ENCODE data around the gene PRRC2C. TPM values are rescaled to one million over a fixed set of nuclear protein-coding genes. Genes with fewer than 3 reads are reported as not detected.

The PRRC2C gene
- total RNA-seq, 6 experiments from 2014 or later: 125 to 144 (median 136) TPM

- Mint-ChIP-seq H3K4me1 (ENCODE audit: low read depth) (peaks cover 5% of the 10 kb centered on the region; the same call in 1 of the 2 replicates), H3K4me3 (no peak overlapping the region), H3K27me3 (ENCODE audit: insufficient read depth) (no peaks in the 10 kb centered on the region), H3K9me3 (no peaks in the 10 kb centered on the region), H3K27ac (no peak overlapping the region), H3K36me3 (ENCODE audit: low read depth) (peaks cover 28% of the 10 kb centered on the region)
- no peak for TF ChIP-seq CTCF (IDR thresholded peaks at IDR 0.05)
- no peak for DNase-seq
Observed at GRCh38 chr1:171570295-171570694, 85.0 kb downstream of the PRRC2C start.

GRCh38 chr1:171576144-171576543 lies 90.8 kb downstream of the PRRC2C start:
- Mint-ChIP-seq H3K27ac (peak overlapping the region; percentile 12; the same call in 1 of the 2 replicates), H3K4me1 (ENCODE audit: low read depth) (no peaks in the 10 kb centered on the region), H3K36me3 (ENCODE audit: low read depth) (peaks cover 41% of the 10 kb centered on the region), H3K9me3 (no peaks in the 10 kb centered on the region), H3K4me3 (no peak overlapping the region), H3K27me3 (ENCODE audit: insufficient read depth) (no peaks in the 10 kb centered on the region)
- TF ChIP-seq CTCF (IDR thresholded peaks at IDR 0.05): no peak
- DNase-seq: no peak

- peaks cover 45% of the 10 kb centered on the region for H3K36me3 Mint-ChIP-seq (ENCODE audit: low read depth)
- no peak for DNase-seq
- no peak overlapping the region for H3K4me3 Mint-ChIP-seq
- no peak overlapping the region for H3K27ac Mint-ChIP-seq
- H3K4me1 Mint-ChIP-seq (ENCODE audit: low read depth): peaks cover 7% of the 10 kb centered on the region
- H3K27me3 Mint-ChIP-seq (ENCODE audit: insufficient read depth): no peaks in the 10 kb centered on the region
- H3K9me3 Mint-ChIP-seq: no peaks in the 10 kb centered on the region
- TF ChIP-seq CTCF (IDR thresholded peaks at IDR 0.05): no peak
Observed at GRCh38 chr1:171581226-171581625, 95.9 kb downstream of the PRRC2C start.

GRCh38 chr1:171581766-171582165 lies 96.4 kb downstream of the PRRC2C start:
- H3K4me1 Mint-ChIP-seq (ENCODE audit: low read depth): peaks cover 7% of the 10 kb centered on the region
- H3K9me3 Mint-ChIP-seq: no peaks in the 10 kb centered on the region
- no peak for TF ChIP-seq CTCF (IDR thresholded peaks at IDR 0.05)
- H3K27me3 Mint-ChIP-seq (ENCODE audit: insufficient read depth): no peaks in the 10 kb centered on the region
- no peak overlapping the region for H3K27ac Mint-ChIP-seq
- H3K4me3 Mint-ChIP-seq: no peak overlapping the region
- no peak for DNase-seq
- H3K36me3 Mint-ChIP-seq (ENCODE audit: low read depth): peaks cover 42% of the 10 kb centered on the region

- Mint-ChIP-seq H3K4me3 (no peak overlapping the region), H3K27me3 (ENCODE audit: insufficient read depth) (no peaks in the 10 kb centered on the region), H3K27ac (no peak overlapping the region; the same call in 1 of the 2 replicates), H3K4me1 (ENCODE audit: low read depth) (peaks cover 7% of the 10 kb centered on the region), H3K36me3 (ENCODE audit: low read depth) (peaks cover 35% of the 10 kb centered on the region), H3K9me3 (no peaks in the 10 kb centered on the region)
- DNase-seq: no peak
- TF ChIP-seq CTCF (IDR thresholded peaks at IDR 0.05): no peak
Observed at GRCh38 chr1:171582589-171582988, 97.3 kb downstream of the PRRC2C start.

All from HFFc6 (cell line).